Activated CD8-positive, alpha-beta memory T cell treated with anti-CD3 and anti-CD28 coated beads, Interleukin-2, amount 10 ng/mL, durations not matched to agents 7 days and 5 days (primary cell): ENCODE measurements around the gene UBE2QL1. TPM values are rescaled to one million over a fixed set of nuclear protein-coding genes. Genes with fewer than 3 reads are reported as not detected.

ENCODE experiments used
- ATAC-seq: fragments of 150-1000 bp; cut with Tn5 transposase; one replicate; pipeline ENCODE4 v1.10.0; 2021; ENCODE audit warnings: moderate library complexity
- CTCF ChIA-PET: fragments of 350-600 bp; sonication (Branson Sonifier 250); formaldehyde crosslinking; loops from one replicate; lab custom pipeline; 2021; ENCODE audit warnings: antibody characterized with exemption; lab: Charles Lee
- DNase-seq: peaks from one replicate; pipeline ENCODE4 v3.0.0-alpha.2; 2020
- H3K27ac Mint-ChIP-seq: one replicate; pipeline ENCODE4 v1.8.0; 2021; ENCODE audit warnings: mild to moderate bottlenecking, mixed read lengths
- H3K27me3 Mint-ChIP-seq: one replicate; pipeline ENCODE4 v1.8.0; 2021; ENCODE audit warnings: mixed read lengths
- H3K36me3 Mint-ChIP-seq: one replicate; pipeline ENCODE4 v1.8.0; 2021; ENCODE audit warnings: mild to moderate bottlenecking, mixed read lengths
- H3K4me1 Mint-ChIP-seq: one replicate; pipeline ENCODE4 v1.8.0; 2021; ENCODE audit warnings: mixed read lengths
- H3K4me3 Mint-ChIP-seq: one replicate; pipeline ENCODE4 v1.8.0; 2021; ENCODE audit warnings: mild to moderate bottlenecking, moderate library complexity, mixed read lengths
- H3K9me3 Mint-ChIP-seq: one replicate; pipeline ENCODE4 v1.8.0; 2022; ENCODE audit warnings: low read depth, mixed read lengths
- total RNA-seq, 2 experiments: library from RNA; stranded (reverse); gene quantifications; one replicate each; pipeline ENCODE4 v1.2.3, GENCODE V29; 2021

The UBE2QL1 gene
- total RNA-seq, 2 experiments from 2014 or later, result 0.35 TPM; not detected in 1

- DNase-seq (no peak), ATAC-seq (no peak)
- CTCF ChIA-PET, result no interaction called here
- no peaks in the 10 kb centered on the region for H3K36me3 Mint-ChIP-seq
- no peaks in the 10 kb centered on the region for H3K9me3 Mint-ChIP-seq
- no peaks in the 10 kb centered on the region for H3K4me1 Mint-ChIP-seq
- no peak overlapping the region for H3K27ac Mint-ChIP-seq
- H3K4me3 Mint-ChIP-seq, result no peak overlapping the region
- peaks cover 14% of the 10 kb centered on the region for H3K27me3 Mint-ChIP-seq
These were observed 18.4 kb downstream of the UBE2QL1 start for GRCh38 chr5:6466975-6467567.

GRCh38 chr5:6467591-6467990, 18.9 kb downstream of the UBE2QL1 start:
- H3K27ac Mint-ChIP-seq, result no peak overlapping the region
- H3K36me3 Mint-ChIP-seq, result no peaks in the 10 kb centered on the region
- no peak for DNase-seq
- CTCF ChIA-PET, result no interaction called here
- no peak overlapping the region for H3K4me3 Mint-ChIP-seq
- no peaks in the 10 kb centered on the region for H3K9me3 Mint-ChIP-seq
- H3K4me1 Mint-ChIP-seq, result no peaks in the 10 kb centered on the region
- no peak for ATAC-seq
- H3K27me3 Mint-ChIP-seq, result peaks cover 14% of the 10 kb centered on the region

- H3K36me3 Mint-ChIP-seq, result no peaks in the 10 kb centered on the region
- peaks cover 17% of the 10 kb centered on the region for H3K27me3 Mint-ChIP-seq
- no peak overlapping the region for H3K27ac Mint-ChIP-seq
- ATAC-seq (no peak), DNase-seq (no peak)
- CTCF ChIA-PET, result no interaction called here
- H3K4me3 Mint-ChIP-seq, result no peak overlapping the region
- no peaks in the 10 kb centered on the region for H3K4me1 Mint-ChIP-seq
- H3K9me3 Mint-ChIP-seq, result no peaks in the 10 kb centered on the region
These were observed 19.4 kb downstream of the UBE2QL1 start for GRCh38 chr5:6468104-6468503.

GRCh38 chr5:6468870-6469269, 20.2 kb downstream of the UBE2QL1 start:
- H3K4me1 Mint-ChIP-seq, result no peaks in the 10 kb centered on the region
- no peak overlapping the region for H3K27ac Mint-ChIP-seq
- H3K27me3 Mint-ChIP-seq, result peaks cover 20% of the 10 kb centered on the region
- ATAC-seq, result no peak
- H3K4me3 Mint-ChIP-seq, result no peak overlapping the region
- no peaks in the 10 kb centered on the region for H3K36me3 Mint-ChIP-seq
- CTCF ChIA-PET, result no interaction called here
- no peaks in the 10 kb centered on the region for H3K9me3 Mint-ChIP-seq
- no peak for DNase-seq

- Mint-ChIP-seq H3K27me3 (peaks cover 20% of the 10 kb centered on the region), H3K4me1 (no peaks in the 10 kb centered on the region), H3K9me3 (no peaks in the 10 kb centered on the region), H3K36me3 (no peaks in the 10 kb centered on the region), H3K4me3 (no peak overlapping the region), H3K27ac (no peak overlapping the region)
- CTCF ChIA-PET, result no interaction called here
- ATAC-seq (no peak), DNase-seq (no peak)
These were observed 21.2 kb downstream of the UBE2QL1 start for GRCh38 chr5:6469836-6470235.

- Mint-ChIP-seq H3K9me3 (no peaks in the 10 kb centered on the region), H3K27me3 (peaks cover 20% of the 10 kb centered on the region), H3K4me3 (no peak overlapping the region), H3K36me3 (no peaks in the 10 kb centered on the region), H3K27ac (no peak overlapping the region), H3K4me1 (no peaks in the 10 kb centered on the region)
- ATAC-seq (no peak), DNase-seq (no peak)
- CTCF ChIA-PET, result no interaction called here
These were observed 22.0 kb downstream of the UBE2QL1 start for GRCh38 chr5:6470672-6471071.

GRCh38 chr5:6471252-6471651, 22.6 kb downstream of the UBE2QL1 start:
- CTCF ChIA-PET, result no interaction called here
- no peaks in the 10 kb centered on the region for H3K36me3 Mint-ChIP-seq

GRCh38 chr5:6472792-6473191, 24.1 kb downstream of the UBE2QL1 start:
- Mint-ChIP-seq H3K4me1 (no peaks in the 10 kb centered on the region), H3K9me3 (no peaks in the 10 kb centered on the region), H3K36me3 (no peaks in the 10 kb centered on the region), H3K27me3 (peaks cover 15% of the 10 kb centered on the region), H3K4me3 (no peak overlapping the region), H3K27ac (no peak overlapping the region)
- ATAC-seq, result no peak
- CTCF ChIA-PET, result no interaction called here
- DNase-seq, result no peak

More at GRCh38 chr5:6471252-6471651, 22.6 kb downstream of the UBE2QL1 start:
- Mint-ChIP-seq H3K27me3 (peaks cover 20% of the 10 kb centered on the region), H3K27ac (no peak overlapping the region), H3K4me1 (no peaks in the 10 kb centered on the region), H3K9me3 (no peaks in the 10 kb centered on the region), H3K4me3 (no peak overlapping the region)
- ATAC-seq (no peak), DNase-seq (no peak)

GRCh38 chr5:6473284-6473683, 24.6 kb downstream of the UBE2QL1 start:
- ATAC-seq, result no peak
- no peak for DNase-seq
- Mint-ChIP-seq H3K36me3 (no peaks in the 10 kb centered on the region), H3K9me3 (no peaks in the 10 kb centered on the region), H3K27ac (no peak overlapping the region), H3K4me1 (no peaks in the 10 kb centered on the region), H3K27me3 (peaks cover 15% of the 10 kb centered on the region), H3K4me3 (no peak overlapping the region)
- CTCF ChIA-PET, result no interaction called here

GRCh38 chr5:6475626-6476312, 27.1 kb downstream of the UBE2QL1 start:
- Mint-ChIP-seq H3K27ac (no peak overlapping the region), H3K27me3 (peaks cover 11% of the 10 kb centered on the region), H3K4me3 (no peak overlapping the region), H3K9me3 (no peaks in the 10 kb centered on the region), H3K36me3 (no peaks in the 10 kb centered on the region), H3K4me1 (no peaks in the 10 kb centered on the region)
- no peak for DNase-seq
- no peak for ATAC-seq
- CTCF ChIA-PET, result no interaction called here

GRCh38 chr5:6476313-6476661, 27.6 kb downstream of the UBE2QL1 start:
- DNase-seq, result no peak

GRCh38 chr5:6478793-6479192, 30.1 kb downstream of the UBE2QL1 start:
- CTCF ChIA-PET, result no interaction called here
- H3K27me3 Mint-ChIP-seq, result peaks cover 2% of the 10 kb centered on the region
- H3K36me3 Mint-ChIP-seq, result no peaks in the 10 kb centered on the region
- no peak overlapping the region for H3K27ac Mint-ChIP-seq
- no peaks in the 10 kb centered on the region for H3K9me3 Mint-ChIP-seq
- H3K4me1 Mint-ChIP-seq, result peaks cover 4% of the 10 kb centered on the region
- ATAC-seq, result no peak
- H3K4me3 Mint-ChIP-seq, result no peak overlapping the region
- no peak for DNase-seq

More at GRCh38 chr5:6476313-6476661, 27.6 kb downstream of the UBE2QL1 start:
- no peaks in the 10 kb centered on the region for H3K9me3 Mint-ChIP-seq
- H3K27ac Mint-ChIP-seq, result no peak overlapping the region
- no peak overlapping the region for H3K4me3 Mint-ChIP-seq
- CTCF ChIA-PET, result no interaction called here
- ATAC-seq, result no peak
- H3K36me3 Mint-ChIP-seq, result no peaks in the 10 kb centered on the region
- H3K4me1 Mint-ChIP-seq, result no peaks in the 10 kb centered on the region
- H3K27me3 Mint-ChIP-seq, result peaks cover 11% of the 10 kb centered on the region

- Mint-ChIP-seq H3K36me3 (no peaks in the 10 kb centered on the region), H3K4me3 (no peak overlapping the region), H3K4me1 (peaks cover 12% of the 10 kb centered on the region), H3K9me3 (no peaks in the 10 kb centered on the region), H3K27me3 (peaks cover 6% of the 10 kb centered on the region), H3K27ac (no peak overlapping the region)
- CTCF ChIA-PET, result no interaction called here
- DNase-seq (no peak), ATAC-seq (no peak)
These were observed 31.7 kb downstream of the UBE2QL1 start for GRCh38 chr5:6480133-6481051.

- H3K27me3 Mint-ChIP-seq, result peaks cover 25% of the 10 kb centered on the region
- no peaks in the 10 kb centered on the region for H3K36me3 Mint-ChIP-seq
- H3K4me3 Mint-ChIP-seq, result no peak overlapping the region
- DNase-seq (no peak), ATAC-seq (no peak)
- no peak overlapping the region for H3K27ac Mint-ChIP-seq
- H3K9me3 Mint-ChIP-seq, result no peaks in the 10 kb centered on the region
- H3K4me1 Mint-ChIP-seq, result peaks cover 14% of the 10 kb centered on the region
- CTCF ChIA-PET, result no interaction called here
These were observed 34.1 kb downstream of the UBE2QL1 start for GRCh38 chr5:6482735-6483134.
